A549 (cell line): Measurements from ENCODE around the gene NXNL1. TPM values are rescaled to one million over a fixed set of nuclear protein-coding genes. Genes with fewer than 3 reads are reported as not detected.

Source experiments
- ATAC-seq, 2 experiments: fragments of 200-7000 bp in 1 of 2; fragments of >200 bp in 1 of 2; cut with Nextera tagmentation in 1 of 2; cut with Tn5 transposase in 1 of 2; 3 replicates each; pipeline versions ENCODE4 v1.8.0 to v1.9.1; 2018 to 2020; ENCODE audit warnings: mild to moderate bottlenecking in 1 of 2, moderate library complexity in 1 of 2
- CTCF ChIA-PET: fragments of 300-600 bp; sonication (Branson Sonifier 250); formaldehyde crosslinking; extraction: SDS; loops from one replicate; lab custom pipeline; 2021; ENCODE audit warnings: antibody characterized with exemption, inconsistent platforms; lab: Yijun Ruan, JAX
- POLR2A ChIA-PET: fragments of 350-600 bp; formaldehyde crosslinking; extraction: SDS; loops from one replicate; lab custom pipeline; 2021; ENCODE audit warnings: antibody characterized with exemption, inconsistent platforms; lab: Yijun Ruan, JAX
- DNase-seq, 2 experiments: peaks; one replicate each; pipeline versions ENCODE4 v3.0.0 to v3.0.0-alpha.2; 2011 to 2016; ENCODE audit warnings: low read depth in 1 of 2, low spot score in 1 of 2
- FAIRE-seq: peaks from 2 replicates; lab custom pipeline; 2011; peaks lifted over from hg19 to GRCh38; lab: Jason Lieb, UNC
- H3K27ac ChIP-seq, 2 experiments: fragments of >200 bp; sonication (Bioruptor Twin); formaldehyde crosslinking; 3 replicates each; pipeline ENCODE4 v1.5.1; 2016 to 2017
- H3K4me1 ChIP-seq: fragments of >200 bp; sonication (Bioruptor Twin); formaldehyde crosslinking; 3 replicates; pipeline ENCODE4 v1.6.1; 2016
- H3K4me2 ChIP-seq: fragments of >200 bp; sonication (Bioruptor Twin); formaldehyde crosslinking; 3 replicates; pipeline ENCODE4 v1.6.1; 2016
- H3K4me3 ChIP-seq: fragments of >200 bp; sonication (Bioruptor Twin); formaldehyde crosslinking; 3 replicates; pipeline ENCODE4 v1.5.1; 2016
- H3K9me3 ChIP-seq: fragments of >200 bp; sonication (Bioruptor Twin); formaldehyde crosslinking; 3 replicates; pipeline ENCODE4 v1.6.1; 2016
- CBX2 ChIP-seq: fragments of 200-600 bp; sonication (generic); IDR thresholded peaks from 2 replicates; pipeline ENCODE4 v1.6.1; 2016; ENCODE audit warnings: low read depth, mild to moderate bottlenecking, borderline replicate concordance
- CBX8 ChIP-seq: fragments of 200-600 bp; sonication (generic); IDR thresholded peaks from 2 replicates; pipeline ENCODE4 v1.6.1; 2016
- CHD4 ChIP-seq: fragments of 200-600 bp; sonication (generic); IDR thresholded peaks from 2 replicates; pipeline ENCODE4 v1.6.1; 2016; ENCODE audit warnings: antibody characterized with exemption, mild to moderate bottlenecking, borderline replicate concordance
- EHF ChIP-seq: fragments of 250-450 bp; sonication (Bioruptor Pico); IDR thresholded peaks from 2 replicates; pipeline ENCODE4 v1.5.0; 2020; ENCODE audit warnings: mild to moderate bottlenecking
- EP300 ChIP-seq, 2 experiments: fragments of >200 bp; sonication (Bioruptor Twin); formaldehyde crosslinking; IDR thresholded peaks; 2 replicates in 1 of 2; 3 replicates in 1 of 2; pipeline ENCODE4 v1.6.1; 2016 to 2017
- ESRRA ChIP-seq: fragments of 150-350 bp; IDR thresholded peaks from 2 replicates; pipeline ENCODE4 v1.6.1; 2014; ENCODE audit warnings: mild to moderate bottlenecking, low read length, borderline replicate concordance
- FOSB ChIP-seq: fragments of 250-450 bp; sonication (Bioruptor Pico); IDR thresholded peaks from 2 replicates; pipeline ENCODE4 v1.5.0; 2020; ENCODE audit warnings: mild to moderate bottlenecking, moderate library complexity
- HDAC2 ChIP-seq: fragments of 200-600 bp; sonication (generic); IDR thresholded peaks from 2 replicates; pipeline ENCODE4 v1.6.1; 2016
- JUNB ChIP-seq: fragments of >200 bp; sonication (Bioruptor Twin); formaldehyde crosslinking; IDR thresholded peaks from 2 replicates; pipeline ENCODE4 v1.6.1; 2016
- KDM5A ChIP-seq: fragments of 200-600 bp; sonication (generic); IDR thresholded peaks from 2 replicates; pipeline ENCODE4 v1.6.1; 2016; ENCODE audit warnings: antibody characterized with exemption, mild to moderate bottlenecking
- MAZ ChIP-seq: fragments of 150-350 bp; IDR thresholded peaks from 2 replicates; pipeline ENCODE4 v1.6.1; 2014; ENCODE audit warnings: antibody characterized with exemption, low read depth, low read length, borderline replicate concordance
- MYC ChIP-seq: IDR thresholded peaks from 2 replicates; pipeline ENCODE4 v1.6.1; 2012; ENCODE audit warnings: mild to moderate bottlenecking, inconsistent platforms, low read length, improper control_type of control experiment, borderline replicate concordance
- NFE2L2 ChIP-seq: fragments of 150-350 bp; conservative IDR thresholded peaks from 2 replicates; pipeline ENCODE4 v1.6.1; 2014; ENCODE audit warnings: low read length
- POLR2A ChIP-seq: IDR thresholded peaks from 2 replicates; pipeline ENCODE4 v1.6.1; 2012; ENCODE audit warnings: mild to moderate bottlenecking, low read length
- RARB ChIP-seq: fragments of 250-450 bp; sonication (Bioruptor Pico); IDR thresholded peaks from 2 replicates; pipeline ENCODE4 v1.8.0; 2021; ENCODE audit warnings: mild to moderate bottlenecking, moderate library complexity
- RNF2 ChIP-seq: fragments of 200-600 bp; sonication (generic); IDR thresholded peaks from 2 replicates; pipeline ENCODE4 v1.6.1; 2016; ENCODE audit warnings: low read depth, mild to moderate bottlenecking, antibody characterized with exemption, moderate library complexity, borderline replicate concordance
- SMC3 ChIP-seq: fragments of >200 bp; sonication (Bioruptor Twin); formaldehyde crosslinking; IDR thresholded peaks from 3 replicates; pipeline ENCODE4 v1.6.1; 2018; ENCODE audit warnings: inconsistent platforms
- TFCP2L1 ChIP-seq: fragments of 250-450 bp; sonication (Bioruptor Pico); IDR thresholded peaks from 2 replicates; pipeline ENCODE4 v1.5.0; 2021; ENCODE audit warnings: mild to moderate bottlenecking
- ZNF302 ChIP-seq: fragments of 250-450 bp; sonication (Bioruptor Pico); IDR thresholded peaks from 2 replicates; pipeline ENCODE4 v1.9.0; 2021; ENCODE audit warnings: inconsistent platforms, mild to moderate bottlenecking, moderate library complexity
- WGBS: methylation state at CpG from one replicate; pipeline ENCODE4 v1.1.6; 2017; ENCODE audit errors: missing lambda C conversion rate; 5-methylcytosine and 5-hydroxymethylcytosine counted together
- polyA plus RNA-seq, 4 experiments: library from polyadenylated mRNA; depleted of rRNA in 3 of 4; stranded (reverse); fragments of >200 nt; fragmentation: RNase III in 1 of 4; extraction: RNeasy Plus Mini Kit Qiagen cat#74134 plus additional on column Dnase treatment in 1 of 4; gene quantifications; 2 replicates in 3 of 4; 3 replicates in 1 of 4; pipeline ENCODE4 v1.2.3, GENCODE V29; 2011 to 2017
- TF ChIP-seq, protein P1 (sequence below): IDR thresholded peaks from 2 replicates; pipeline ENCODE4 v1.6.1; 2012; ENCODE audit warnings: low read depth, borderline replicate concordance
- TF ChIP-seq, protein P2 (sequence below): fragments of 150-350 bp; IDR thresholded peaks from 2 replicates; pipeline ENCODE4 v1.6.1; 2014; ENCODE audit warnings: low read depth, mild to moderate bottlenecking, low read length
- TF ChIP-seq, protein P3 (sequence below): fragments of >200 bp; sonication (Bioruptor Twin); formaldehyde crosslinking; IDR thresholded peaks from 3 replicates; pipeline ENCODE4 v1.6.1; 2016
- TF ChIP-seq, protein P4 (sequence below): fragments of 450-650 bp; IDR thresholded peaks from 2 replicates; pipeline ENCODE4 v1.6.1; 2014; ENCODE audit warnings: antibody characterized with exemption

Gene NXNL1
- polyA plus RNA-seq, 2 of the 4 experiments (the other 2 are of a cell fraction) = not detected

DNA sequence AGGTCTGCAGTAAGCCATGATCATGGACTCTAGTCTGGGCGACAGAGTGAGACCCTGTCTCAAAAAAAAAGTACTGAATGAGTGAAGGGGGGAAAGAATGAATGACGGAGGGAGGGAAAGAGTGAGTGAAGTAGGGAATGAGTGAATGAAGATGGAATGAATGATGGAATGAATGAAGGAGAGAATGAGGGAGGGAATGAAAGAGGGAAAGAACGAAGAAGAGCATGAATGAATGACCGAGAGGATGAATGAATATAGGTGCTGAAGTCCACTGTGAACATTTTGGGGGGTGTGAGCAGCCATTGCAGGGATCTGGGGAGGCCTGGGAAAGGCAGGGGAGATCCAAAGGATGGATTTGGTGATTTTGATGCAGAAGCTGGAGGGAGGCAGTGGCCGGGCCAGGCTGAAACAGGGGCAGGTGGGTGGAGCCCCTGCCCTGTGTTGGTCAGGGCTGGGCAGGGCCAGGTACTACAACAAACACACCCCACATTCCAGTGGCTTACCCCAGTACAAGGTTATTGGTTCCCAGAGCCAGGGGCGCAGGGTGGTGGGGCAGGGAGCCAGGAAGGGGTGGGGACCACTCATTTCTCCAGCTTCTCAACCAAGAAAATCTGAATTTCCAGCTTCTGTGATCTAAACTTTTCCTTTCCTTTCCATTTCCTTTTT, 23.9 kb upstream of the NXNL1 start:
- no peak overlapping the region for H3K27ac ChIP-seq
- FAIRE-seq (no peak), DNase-seq (no peak), ATAC-seq (no peak)
- TF ChIP-seq JUNB = no peak
- no peak for TF ChIP-seq SMC3
- TF ChIP-seq KDM5A = no peak
- TF ChIP-seq ESRRA = no peak
- TF ChIP-seq, protein P1, sequence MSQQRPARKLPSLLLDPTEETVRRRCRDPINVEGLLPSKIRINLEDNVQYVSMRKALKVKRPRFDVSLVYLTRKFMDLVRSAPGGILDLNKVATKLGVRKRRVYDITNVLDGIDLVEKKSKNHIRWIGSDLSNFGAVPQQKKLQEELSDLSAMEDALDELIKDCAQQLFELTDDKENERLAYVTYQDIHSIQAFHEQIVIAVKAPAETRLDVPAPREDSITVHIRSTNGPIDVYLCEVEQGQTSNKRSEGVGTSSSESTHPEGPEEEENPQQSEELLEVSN = no peak
- TF ChIP-seq EHF (CRISPR knock-in tag) = no peak
- no peak for TF ChIP-seq POLR2A
- no peak for TF ChIP-seq MAZ
- TF ChIP-seq RNF2 = no peak
- TF ChIP-seq ZNF302 (CRISPR knock-in tag) = no peak
- no peak for TF ChIP-seq MYC
- no peak for TF ChIP-seq CHD4
- TF ChIP-seq FOSB (CRISPR knock-in tag) = no peak
- TF ChIP-seq NFE2L2 = no peak
- TF ChIP-seq EP300 (IDR thresholded peaks at IDR 0.05) = no peak
- no peak for TF ChIP-seq CBX2
- TF ChIP-seq RARB (CRISPR knock-in tag) = no peak
- no peak for TF ChIP-seq TFCP2L1 (CRISPR knock-in tag)
- TF ChIP-seq, protein P2, sequence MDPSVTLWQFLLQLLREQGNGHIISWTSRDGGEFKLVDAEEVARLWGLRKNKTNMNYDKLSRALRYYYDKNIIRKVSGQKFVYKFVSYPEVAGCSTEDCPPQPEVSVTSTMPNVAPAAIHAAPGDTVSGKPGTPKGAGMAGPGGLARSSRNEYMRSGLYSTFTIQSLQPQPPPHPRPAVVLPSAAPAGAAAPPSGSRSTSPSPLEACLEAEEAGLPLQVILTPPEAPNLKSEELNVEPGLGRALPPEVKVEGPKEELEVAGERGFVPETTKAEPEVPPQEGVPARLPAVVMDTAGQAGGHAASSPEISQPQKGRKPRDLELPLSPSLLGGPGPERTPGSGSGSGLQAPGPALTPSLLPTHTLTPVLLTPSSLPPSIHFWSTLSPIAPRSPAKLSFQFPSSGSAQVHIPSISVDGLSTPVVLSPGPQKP = no peak
- no peak overlapping the region for H3K4me2 ChIP-seq
- ChIA-PET CTCF (interaction anchor here (0.6 to 2.2 kb wide), 2 partner anchors 11 to 298 kb away, joined by 3 to 10 read pairs; no protein-coding TSS in a partner anchor), POLR2A (no interaction called here)
- H3K9me3 ChIP-seq = no peaks in the 10 kb centered on the region
- 88% methylated on average over 6 of the region's 6 CpGs for WGBS
- H3K4me1 ChIP-seq = no peaks in the 10 kb centered on the region
- H3K4me3 ChIP-seq = no peak overlapping the region

DNA sequence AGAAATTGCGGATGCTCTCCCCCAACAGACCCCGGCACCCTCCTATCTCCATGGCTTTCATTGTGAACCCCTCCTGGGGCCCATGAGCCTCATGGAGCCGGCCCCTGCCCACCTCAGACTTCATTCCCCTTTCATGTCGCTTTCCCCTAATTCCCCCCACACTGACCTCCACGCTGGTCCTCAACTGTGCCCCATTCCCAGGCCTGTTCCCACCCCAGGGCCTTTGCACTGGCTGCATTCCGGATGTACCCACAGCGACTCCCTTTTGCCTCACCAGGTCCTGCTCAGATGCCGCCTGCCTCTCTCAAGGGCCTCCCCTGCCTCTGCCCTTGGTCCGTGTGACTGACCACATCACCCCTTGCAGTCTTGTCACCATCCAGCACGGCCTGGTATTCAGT, 22.9 kb upstream of the NXNL1 start:
- no peak overlapping the region for H3K4me3 ChIP-seq
- POLR2A ChIA-PET = no interaction called here
- H3K4me1 ChIP-seq = no peaks in the 10 kb centered on the region
- TF ChIP-seq HDAC2 (no peak), JUNB (no peak)
- CTCF ChIA-PET = no interaction called here
- DNase-seq = no peak
- no peaks in the 10 kb centered on the region for H3K9me3 ChIP-seq
- H3K27ac ChIP-seq = no peak overlapping the region
- H3K4me2 ChIP-seq = no peak overlapping the region
- no peak for FAIRE-seq
- 90% methylated on average over 8 of the region's 10 CpGs for WGBS
- ATAC-seq = no peak

DNA sequence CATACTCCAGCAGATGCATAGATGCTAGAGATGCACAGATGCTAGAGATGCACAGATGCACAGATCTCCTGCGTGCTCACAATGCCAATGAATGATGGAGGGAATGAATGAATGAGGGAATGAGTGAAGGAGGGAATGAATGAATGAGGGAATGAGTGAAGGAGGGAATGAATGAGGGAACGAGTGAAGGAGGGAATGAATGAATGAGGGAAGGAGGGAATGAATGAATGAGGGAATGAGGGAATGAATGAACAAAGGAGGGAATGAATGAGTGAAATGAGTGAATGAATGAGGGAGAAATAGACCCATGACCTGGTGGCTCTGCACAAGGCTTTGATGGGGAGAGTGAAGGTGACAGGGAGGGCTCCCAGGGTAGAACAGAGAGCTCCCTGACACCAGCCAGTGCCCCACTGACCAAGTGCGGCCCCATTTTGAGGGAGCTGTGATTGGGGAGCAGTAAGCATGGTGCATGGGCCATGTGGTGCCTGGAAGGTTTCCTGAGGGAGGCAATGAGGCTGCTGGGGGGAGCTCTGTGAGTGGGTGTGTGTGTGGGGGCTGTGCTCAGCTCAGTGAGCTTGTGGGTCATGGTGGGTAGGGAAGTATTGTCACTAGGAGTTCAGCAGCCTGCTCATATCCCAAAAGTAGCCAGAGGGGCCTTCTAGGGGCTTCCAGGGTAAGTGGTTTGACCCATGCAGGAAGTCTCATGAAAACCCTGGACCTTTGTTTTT, 22.3 kb upstream of the NXNL1 start:
- no peaks in the 10 kb centered on the region for H3K4me1 ChIP-seq
- H3K4me3 ChIP-seq = no peak overlapping the region
- ChIA-PET POLR2A (no interaction called here), CTCF (no interaction called here)
- TF ChIP-seq POLR2A = no peak
- no peak for TF ChIP-seq CBX8
- TF ChIP-seq, protein P3, sequence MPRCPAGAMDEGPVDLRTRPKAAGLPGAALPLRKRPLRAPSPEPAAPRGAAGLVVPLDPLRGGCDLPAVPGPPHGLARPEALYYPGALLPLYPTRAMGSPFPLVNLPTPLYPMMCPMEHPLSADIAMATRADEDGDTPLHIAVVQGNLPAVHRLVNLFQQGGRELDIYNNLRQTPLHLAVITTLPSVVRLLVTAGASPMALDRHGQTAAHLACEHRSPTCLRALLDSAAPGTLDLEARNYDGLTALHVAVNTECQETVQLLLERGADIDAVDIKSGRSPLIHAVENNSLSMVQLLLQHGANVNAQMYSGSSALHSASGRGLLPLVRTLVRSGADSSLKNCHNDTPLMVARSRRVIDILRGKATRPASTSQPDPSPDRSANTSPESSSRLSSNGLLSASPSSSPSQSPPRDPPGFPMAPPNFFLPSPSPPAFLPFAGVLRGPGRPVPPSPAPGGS = no peak
- TF ChIP-seq, protein P4, sequence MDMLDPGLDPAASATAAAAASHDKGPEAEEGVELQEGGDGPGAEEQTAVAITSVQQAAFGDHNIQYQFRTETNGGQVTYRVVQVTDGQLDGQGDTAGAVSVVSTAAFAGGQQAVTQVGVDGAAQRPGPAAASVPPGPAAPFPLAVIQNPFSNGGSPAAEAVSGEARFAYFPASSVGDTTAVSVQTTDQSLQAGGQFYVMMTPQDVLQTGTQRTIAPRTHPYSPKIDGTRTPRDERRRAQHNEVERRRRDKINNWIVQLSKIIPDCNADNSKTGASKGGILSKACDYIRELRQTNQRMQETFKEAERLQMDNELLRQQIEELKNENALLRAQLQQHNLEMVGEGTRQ = no peak
- DNase-seq = no peak
- WGBS = 66% methylated on average over 3 of the region's 3 CpGs
- FAIRE-seq = no peak
- H3K27ac ChIP-seq = no peak overlapping the region
- no peak overlapping the region for H3K4me2 ChIP-seq
- peak in 1 of 2 experiments; percentile 38; a peak in 1 of 6 replicates for ATAC-seq
- H3K9me3 ChIP-seq = no peaks in the 10 kb centered on the region
